Activated CD8-positive, alpha-beta T cell treated with anti-CD3 and anti-CD28 coated beads for 36 hours (primary cell): Measurements from ENCODE around the gene UBE4B. TPM values are rescaled to one million over a fixed set of nuclear protein-coding genes. Genes with fewer than 3 reads are reported as not detected.
"Not testable (repeated sequence)": the region's sequence is repeated elsewhere in the genome, so short reads cannot be mapped to it uniquely, and the experiment has no call there.

Source experiments
- ATAC-seq: fragments of 200-7000 bp; cut with Tn5 transposase; one replicate; pipeline ENCODE4 v1.10.0; 2021; ENCODE audit warnings: mild to moderate bottlenecking, moderate library complexity
- CTCF ChIA-PET: fragments of 350-600 bp; sonication (Branson Sonifier 250); formaldehyde crosslinking; loops from one replicate; lab custom pipeline; 2021; ENCODE audit warnings: antibody characterized with exemption; lab: Charles Lee
- POLR2A ChIA-PET: fragments of 350-600 bp; sonication (Branson Sonifier 250); formaldehyde crosslinking; loops from one replicate; lab custom pipeline; 2021; ENCODE audit warnings: antibody characterized with exemption; lab: Charles Lee
- DNase-seq: peaks from one replicate; pipeline ENCODE4 v3.0.0-alpha.2; 2020
- H3K27ac Mint-ChIP-seq: one replicate; pipeline ENCODE4 v1.8.0; 2021; ENCODE audit warnings: mild to moderate bottlenecking, mixed read lengths
- H3K27me3 Mint-ChIP-seq: one replicate; pipeline ENCODE4 v1.8.0; 2021; ENCODE audit warnings: mixed read lengths
- H3K36me3 Mint-ChIP-seq: one replicate; pipeline ENCODE4 v1.8.0; 2021; ENCODE audit warnings: low read depth, mixed read lengths
- H3K4me1 Mint-ChIP-seq: one replicate; pipeline ENCODE4 v1.8.0; 2021; ENCODE audit warnings: low read depth, mixed read lengths
- H3K4me3 Mint-ChIP-seq: one replicate; pipeline ENCODE4 v1.8.0; 2021; ENCODE audit warnings: mild to moderate bottlenecking, moderate library complexity, mixed read lengths
- H3K9me3 Mint-ChIP-seq: one replicate; pipeline ENCODE4 v1.8.0; 2021; ENCODE audit warnings: mixed read lengths
- CTCF ChIP-seq: fragments of 200-600 bp; IDR thresholded peaks from one replicate; pipeline ENCODE4 v1.8.0; 2022; ENCODE audit warnings: antibody characterized with exemption, mild to moderate bottlenecking
- intact Hi-C: fragments of 100-400 bp; cut with micrococcal nuclease; formaldehyde crosslinking; loops from one replicate; pipeline ENCODE4 v1.10.0; 2022
- total RNA-seq, 2 experiments: library from RNA; stranded (reverse); gene quantifications; one replicate each; pipeline ENCODE4 v1.2.3, GENCODE V29; 2021

Gene UBE4B
- total RNA-seq, 2 experiments from 2014 or later, result 21.0 to 26.2 TPM

GRCh38 chr1:10001016-10001665 lies 31.6 kb upstream of the UBE4B start:
- TF ChIP-seq CTCF, result no peak
- H3K36me3 Mint-ChIP-seq, result peaks cover 2% of the 10 kb centered on the region
- H3K9me3 Mint-ChIP-seq, result peaks cover 5% of the 10 kb centered on the region
- ATAC-seq, result no peak
- H3K4me1 Mint-ChIP-seq, result peaks cover 6% of the 10 kb centered on the region
- no peak overlapping the region for H3K27ac Mint-ChIP-seq
- POLR2A ChIA-PET, result no interaction called here
- intact Hi-C loops, result no loop called here
- peaks cover 24% of the 10 kb centered on the region for H3K27me3 Mint-ChIP-seq
- DNase-seq, result no peak
- CTCF ChIA-PET, result interaction anchor here (0.7 kb wide), 1 partner anchor 51 kb away, joined by 3 read pairs; no protein-coding TSS in a partner anchor
- no peak overlapping the region for H3K4me3 Mint-ChIP-seq

- H3K27me3 Mint-ChIP-seq, H3K9me3 Mint-ChIP-seq, H3K36me3 Mint-ChIP-seq, H3K4me1 Mint-ChIP-seq, DNase-seq, H3K4me3 Mint-ChIP-seq, ATAC-seq, H3K27ac Mint-ChIP-seq, intact Hi-C loops: not testable (repeated sequence)
- ChIA-PET CTCF (interaction anchor here (1.2 kb wide), 1 partner anchor 55 kb away, joined by 3 read pairs; no protein-coding TSS in a partner anchor), POLR2A (interaction anchor here (0.6 kb wide), 2 partner anchors 10 to 191 kb away, joined by 3 read pairs; no protein-coding TSS in a partner anchor)
Observed at GRCh38 chr1:10005248-10005647, 27.5 kb upstream of the UBE4B start.

GRCh38 chr1:10007169-10007568 lies 25.6 kb upstream of the UBE4B start:
- no peak for ATAC-seq
- H3K27me3 Mint-ChIP-seq, result no peaks in the 10 kb centered on the region
- no peak for TF ChIP-seq CTCF
- POLR2A ChIA-PET, result no interaction called here
- H3K27ac Mint-ChIP-seq, result no peak overlapping the region
- CTCF ChIA-PET, result no interaction called here
- intact Hi-C loops, result no loop called here
- H3K36me3 Mint-ChIP-seq, result no peaks in the 10 kb centered on the region
- no peaks in the 10 kb centered on the region for H3K9me3 Mint-ChIP-seq
- H3K4me1 Mint-ChIP-seq, result no peaks in the 10 kb centered on the region
- no peak for DNase-seq
- no peak overlapping the region for H3K4me3 Mint-ChIP-seq

GRCh38 chr1:10014016-10014415 lies 18.7 kb upstream of the UBE4B start:
- intact Hi-C loops, result no loop called here
- TF ChIP-seq CTCF, result no peak
- DNase-seq (no peak), ATAC-seq (no peak)
- no peaks in the 10 kb centered on the region for H3K9me3 Mint-ChIP-seq
- H3K4me3 Mint-ChIP-seq, result no peak overlapping the region
- POLR2A ChIA-PET, result no interaction called here
- peaks cover 5% of the 10 kb centered on the region for H3K4me1 Mint-ChIP-seq
- CTCF ChIA-PET, result no interaction called here
- no peak overlapping the region for H3K27ac Mint-ChIP-seq
- H3K27me3 Mint-ChIP-seq, result no peaks in the 10 kb centered on the region
- H3K36me3 Mint-ChIP-seq, result no peaks in the 10 kb centered on the region

- ATAC-seq, result no peak
- Mint-ChIP-seq H3K9me3 (no peaks in the 10 kb centered on the region), H3K27me3 (no peaks in the 10 kb centered on the region), H3K4me1 (peaks cover 5% of the 10 kb centered on the region), H3K36me3 (no peaks in the 10 kb centered on the region), H3K4me3 (no peak overlapping the region), H3K27ac (no peak overlapping the region)
- DNase-seq, result no peak
- ChIA-PET POLR2A (no interaction called here), CTCF (no interaction called here)
- intact Hi-C loops, result no loop called here
- no peak for TF ChIP-seq CTCF
Observed at GRCh38 chr1:10019561-10019960, 13.2 kb upstream of the UBE4B start.
